Esophagus muscularis mucosa (tissue), 4 donors: ENCODE data around the gene SLC22A8. TPM values are rescaled to one million over a fixed set of nuclear protein-coding genes. Genes with fewer than 3 reads are reported as not detected.
A peak's percentile ranks its signal among the peaks of the same experiment; 100 is the strongest.

Experiments
- DNase-seq: peaks from one replicate; pipeline ENCODE4 v3.0.0-alpha.2; 2017; ENCODE audit errors: extremely low spot score
- H3K27ac ChIP-seq, 4 donors: fragments of 200-600 bp; sonication (generic); replicated peaks in 1 of 4; 1 replicate in 3 of 4; 2 replicates in 1 of 4; pipeline ENCODE4 v1.5.1; 2016 to 2019; ENCODE audit warnings: mild to moderate bottlenecking in 1 of 4
- H3K27me3 ChIP-seq, 4 donors: fragments of 200-600 bp; sonication (generic); one replicate each; pipeline versions ENCODE4 v1.5.1 to v1.6.0; 2016 to 2019
- H3K36me3 ChIP-seq, 4 donors: fragments of 200-600 bp; sonication (generic); one replicate each; pipeline ENCODE4 v1.5.1; 2016 to 2019
- H3K4me1 ChIP-seq, 4 donors: fragments of 200-600 bp; sonication (generic); one replicate each; pipeline ENCODE4 v1.5.1; 2016 to 2019
- H3K4me3 ChIP-seq, 4 donors: fragments of 200-600 bp; sonication (generic); 1 replicate in 2 of 4; 2 replicates in 2 of 4; pipeline ENCODE4 v1.5.1; 2016 to 2019; ENCODE audit warnings: mild to moderate bottlenecking in 4 of 4, moderate library complexity in 1 of 4
- H3K9me3 ChIP-seq, 4 donors: fragments of 200-600 bp; sonication (generic); 1 replicate in 3 of 4; 2 replicates in 1 of 4; pipeline ENCODE4 v1.5.1; 2016 to 2019
- CTCF ChIP-seq, 3 experiments: fragments of 200-600 bp in 2 of 3; fragments of 450-650 bp in 1 of 3; sonication (generic) in 2 of 3; IDR thresholded peaks; one replicate each; pipeline ENCODE4 v1.5.1; 2017 to 2019; ENCODE audit warnings: antibody characterized with exemption in 3 of 3, mild to moderate bottlenecking in 2 of 3, moderate library complexity in 1 of 3
- EP300 ChIP-seq: sonication (generic); formaldehyde crosslinking; IDR thresholded peaks from one replicate; pipeline ENCODE4 v1.6.1; 2017; ENCODE audit warnings: antibody characterized with exemption
- POLR2A ChIP-seq: fragments of 450-650 bp; IDR thresholded peaks from one replicate; pipeline ENCODE4 v1.6.1; 2017; ENCODE audit warnings: antibody characterized with exemption, moderate library complexity, mild to moderate bottlenecking, low read depth
- POLR2AphosphoS5 ChIP-seq, 2 donors: sonication (generic); formaldehyde crosslinking; IDR thresholded peaks; one replicate each; pipeline ENCODE4 v1.6.1; 2017; ENCODE audit warnings: antibody characterized with exemption in 2 of 2
- WGBS: methylation state at CpG from one replicate; pipeline ENCODE4 v1.1.5; 2018; 5-methylcytosine and 5-hydroxymethylcytosine counted together
- intact Hi-C: fragments of 100-400 bp; cut with DNase I; formaldehyde crosslinking; loops from one replicate; pipeline ENCODE4 v1.15.1; 2023
- total RNA-seq, 4 donors: library from RNA; depleted of rRNA; stranded (reverse); fragments of >200 nt; gene quantifications; one replicate each; pipeline versions ENCODE4 v1.1.0 to v1.2.1, GENCODE V29; 2016

Gene SLC22A8
- total RNA-seq, 4 donors from 2014 or later: not detected

GRCh38 chr11:62983536-62984199, 32.0 kb downstream of the SLC22A8 start:
- no peak overlapping the region for H3K27ac ChIP-seq
- H3K4me3 ChIP-seq: no peak overlapping the region
- TF ChIP-seq CTCF (IDR thresholded peaks at IDR 0.05) (no peak), POLR2AphosphoS5 (IDR thresholded peaks at IDR 0.05) (no peak), EP300 (no peak), POLR2A (no peak)
- no peak for DNase-seq
- peaks cover 0 to 7% (median 0%) of the 10 kb centered on the region in 4 donors for H3K27me3 ChIP-seq
- no peaks in the 10 kb centered on the region for H3K9me3 ChIP-seq
- intact Hi-C loops: no loop called here
- no peaks in the 10 kb centered on the region for H3K36me3 ChIP-seq
- no peaks in the 10 kb centered on the region for H3K4me1 ChIP-seq
- 93% methylated on average over 11 of the region's 13 CpGs for WGBS

- intact Hi-C loops: no loop called here
- DNase-seq: no peak
- 92% methylated on average over 6 of the region's 7 CpGs for WGBS
- no peaks in the 10 kb centered on the region for H3K36me3 ChIP-seq
- peaks cover 0 to 7% (median 0%) of the 10 kb centered on the region in 4 donors for H3K27me3 ChIP-seq
- H3K27ac ChIP-seq: no peak overlapping the region
- H3K4me3 ChIP-seq: no peak overlapping the region
- no peaks in the 10 kb centered on the region for H3K9me3 ChIP-seq
- H3K4me1 ChIP-seq: no peaks in the 10 kb centered on the region
- TF ChIP-seq EP300 (no peak), POLR2AphosphoS5 (IDR thresholded peaks at IDR 0.05) (no peak)
Measured at GRCh38 chr11:62981743-62982142, 33.9 kb downstream of the SLC22A8 start.

GRCh38 chr11:62980133-62980760, 35.4 kb downstream of the SLC22A8 start:
- intact Hi-C loops: no loop called here
- 24% methylated on average over 1 of the region's 1 CpG for WGBS
- Histone ChIP-seq H3K4me1 (peaks cover 0 to 2% (median 1%) of the 10 kb centered on the region in 4 donors), H3K27ac (no peak overlapping the region), H3K9me3 (no peaks in the 10 kb centered on the region), H3K36me3 (no peaks in the 10 kb centered on the region), H3K27me3 (peaks cover 0 to 7% (median 0%) of the 10 kb centered on the region in 4 donors), H3K4me3 (no peak overlapping the region)
- DNase-seq: no peak
- no peak for TF ChIP-seq EP300
- TF ChIP-seq POLR2A: no peak
- TF ChIP-seq CTCF (IDR thresholded peaks at IDR 0.05): no peak
- TF ChIP-seq POLR2AphosphoS5 (IDR thresholded peaks at IDR 0.05): no peak

- Histone ChIP-seq H3K4me1 (peaks cover 6 to 8% (median 7%) of the 10 kb centered on the region in 4 donors), H3K27ac (no peak overlapping the region), H3K27me3 (peaks cover 0 to 6% (median 0%) of the 10 kb centered on the region in 4 donors), H3K4me3 (no peak overlapping the region), H3K9me3 (no peaks in the 10 kb centered on the region), H3K36me3 (no peaks in the 10 kb centered on the region)
- WGBS: 79% methylated on average over 5 of the region's 5 CpGs
- intact Hi-C loops: no loop called here
- DNase-seq: no peak
- TF ChIP-seq CTCF (IDR thresholded peaks at IDR 0.05) (no peak), EP300 (no peak), POLR2AphosphoS5 (IDR thresholded peaks at IDR 0.05) (no peak), POLR2A (no peak)
Measured at GRCh38 chr11:62976109-62976508, 39.5 kb downstream of the SLC22A8 start.

GRCh38 chr11:62974848-62975522, 40.7 kb downstream of the SLC22A8 start:
- TF ChIP-seq POLR2A (no peak), CTCF (IDR thresholded peaks at IDR 0.05) (peak in 2 of 3 experiments; percentile 26 to 37)
- no peaks in the 10 kb centered on the region for H3K27me3 ChIP-seq
- H3K4me1 ChIP-seq: peaks cover 6 to 8% (median 7%) of the 10 kb centered on the region in 4 donors
- 17% methylated on average over 8 of the region's 9 CpGs for WGBS
- no peak overlapping the region for H3K27ac ChIP-seq
- DNase-seq: no peak
- no peak overlapping the region for H3K4me3 ChIP-seq
- H3K9me3 ChIP-seq: no peaks in the 10 kb centered on the region
- no peaks in the 10 kb centered on the region for H3K36me3 ChIP-seq
- intact Hi-C loops: no loop called here
